ENCODE measurements around the gene KRTAP10-6.
"Not testable (repeated sequence)": the region's sequence is repeated elsewhere in the genome, so short reads cannot be mapped to it uniquely, and the experiment has no call there.

The KRTAP10-6 gene

DNA sequence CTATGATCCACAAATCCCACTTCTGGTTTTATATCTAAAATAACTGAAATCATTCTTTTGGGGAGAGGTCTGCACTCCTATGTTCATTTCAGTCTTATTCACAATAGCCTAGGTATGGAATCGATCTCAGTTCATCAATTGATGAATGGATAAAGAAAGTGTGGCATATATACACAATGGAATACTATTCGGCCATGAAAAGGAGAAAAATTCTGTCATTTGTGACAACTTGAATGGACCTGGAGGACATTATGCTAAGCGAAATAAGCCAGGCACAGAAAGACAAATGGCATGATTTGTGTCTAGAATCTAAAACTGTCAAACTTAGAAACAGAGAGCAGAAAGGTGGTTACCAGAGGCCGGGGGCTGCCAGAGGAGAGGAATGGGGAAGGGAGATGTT is 14.2 kb upstream of the KRTAP10-6 start:
- no peak for DNase-seq (ENCODE audit: low read depth, low spot score)
- ChIA-PET POLR2A (no interaction called here), CTCF (no interaction called here)
- no peak for TF ChIP-seq CTCF (IDR thresholded peaks at IDR 0.05; ENCODE audit: insufficient read depth, low read length, missing control alignments)
- H3K4me3 ChIP-seq (ENCODE audit: low read depth, low read length) = no peak overlapping the region

DNA sequence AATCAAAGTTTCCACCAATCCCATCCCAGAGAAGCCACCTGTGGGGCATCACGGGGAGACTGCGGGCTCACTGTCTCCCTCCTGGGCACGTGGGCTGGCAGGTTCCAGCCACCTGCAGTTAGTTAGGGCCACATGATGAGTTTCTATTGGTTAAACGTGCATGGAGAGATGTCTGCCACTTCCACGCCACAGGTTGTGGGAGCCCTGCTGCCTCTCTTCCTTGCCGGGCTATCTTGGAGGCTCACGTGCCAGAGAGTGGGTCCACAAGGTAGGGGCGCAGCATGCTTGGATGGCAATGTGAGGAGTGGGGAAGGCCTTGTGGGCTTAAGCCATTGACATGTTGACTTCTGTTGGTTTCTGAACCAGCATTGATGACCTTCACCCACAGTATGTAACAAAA is 11.6 kb upstream of the KRTAP10-6 start:
- no peak overlapping the region for H3K4me3 ChIP-seq (ENCODE audit: low read depth, low read length)
- no peak for TF ChIP-seq CTCF (IDR thresholded peaks at IDR 0.05; ENCODE audit: insufficient read depth, low read length, missing control alignments)
- no peak for DNase-seq (ENCODE audit: low read depth, low spot score)
- ChIA-PET POLR2A (no interaction called here), CTCF (no interaction called here)

GRCh38 chr21:44603109-44603875 is 11.0 kb upstream of the KRTAP10-6 start:
- ChIA-PET POLR2A (no interaction called here), CTCF (no interaction called here)
- no peak for DNase-seq (ENCODE audit: low read depth, low spot score)
- no peak overlapping the region for H3K4me3 ChIP-seq (ENCODE audit: low read depth, low read length)
- no peak for TF ChIP-seq CTCF (IDR thresholded peaks at IDR 0.05; ENCODE audit: insufficient read depth, low read length, missing control alignments)

DNA sequence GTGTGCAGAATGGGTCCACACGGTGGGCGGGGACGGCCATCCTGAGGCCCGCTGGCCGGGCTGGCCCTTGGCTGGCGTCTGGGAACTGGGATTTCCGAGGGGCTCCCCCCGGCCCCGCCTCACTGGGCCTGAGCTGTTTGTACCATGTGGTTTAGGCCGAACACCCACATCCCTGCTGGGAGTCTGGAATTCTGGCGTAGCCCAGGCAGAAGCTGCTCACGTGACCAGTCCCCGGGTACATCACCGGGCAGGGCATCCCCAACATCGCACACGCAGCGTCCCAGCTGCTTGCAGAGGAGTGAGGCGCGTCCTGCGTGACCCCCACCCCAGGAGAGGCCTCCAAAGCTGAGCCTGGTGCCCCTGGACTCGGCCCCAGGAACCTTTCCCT is 10.2 kb upstream of the KRTAP10-6 start:
- POLR2A ChIA-PET = no interaction called here
- CTCF ChIA-PET = no interaction called here

DNA sequence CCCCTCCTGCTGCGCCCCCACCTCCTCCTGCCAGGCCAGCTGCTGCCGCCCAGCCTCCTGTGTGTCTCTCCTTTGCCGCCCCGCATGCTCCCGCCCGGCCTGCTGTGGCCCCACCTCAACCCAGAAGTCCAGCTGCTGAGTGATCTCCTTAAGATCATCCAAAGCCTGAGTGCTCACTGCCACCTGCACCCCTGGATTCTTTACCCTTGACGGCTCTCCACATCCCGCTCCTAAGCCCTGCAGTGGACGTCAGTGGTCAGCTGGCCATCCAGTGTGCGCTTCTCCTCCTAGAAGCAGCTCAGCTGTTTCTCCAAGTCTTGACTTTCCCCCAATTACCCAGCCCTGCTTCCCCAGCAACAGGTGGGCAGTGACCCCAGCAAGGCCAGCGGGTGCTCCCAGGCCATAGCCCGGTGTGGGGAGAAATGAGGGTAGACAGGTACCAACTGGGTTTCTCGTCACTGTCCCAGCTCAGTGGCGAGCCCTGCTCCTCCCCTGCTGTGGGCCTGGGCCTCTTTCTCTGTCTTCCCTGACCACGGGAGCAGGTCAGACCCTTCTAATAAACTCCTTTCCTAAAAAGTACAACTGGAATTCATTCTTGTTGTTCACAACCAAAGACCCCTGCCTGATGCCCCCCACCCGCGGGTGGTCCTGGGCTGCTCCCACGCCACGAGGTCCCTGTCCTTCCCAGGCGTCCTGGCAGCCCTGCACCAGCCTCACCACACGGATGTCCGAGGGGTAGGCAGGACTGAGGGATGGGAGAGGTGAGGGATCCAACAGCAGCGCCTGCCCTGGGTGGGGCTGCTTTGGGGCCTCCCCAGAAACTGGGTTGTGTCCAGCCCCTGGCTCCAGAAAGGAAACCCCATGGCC is 9.5 kb upstream of the KRTAP10-6 start:
- no peak overlapping the region for H3K4me3 ChIP-seq (ENCODE audit: low read depth, low read length)
- TF ChIP-seq CTCF (IDR thresholded peaks at IDR 0.05; ENCODE audit: insufficient read depth, low read length, missing control alignments) = no peak
- ChIA-PET POLR2A (no interaction called here), CTCF (no interaction called here)
- DNase-seq (ENCODE audit: low read depth, low spot score) = no peak

More for the DNA sequence above, 10.2 kb upstream of the KRTAP10-6 start:
- TF ChIP-seq CTCF (IDR thresholded peaks at IDR 0.05; ENCODE audit: insufficient read depth, low read length, missing control alignments) = no peak
- no peak overlapping the region for H3K4me3 ChIP-seq (ENCODE audit: low read depth, low read length)
- DNase-seq (ENCODE audit: low read depth, low spot score) = no peak

GRCh38 chr21:44601091-44601490 is 8.8 kb upstream of the KRTAP10-6 start:
- H3K4me3 ChIP-seq (ENCODE audit: low read depth, low read length); CTCF ChIA-PET; POLR2A ChIA-PET; DNase-seq (ENCODE audit: low read depth, low spot score): not testable (repeated sequence)

DNA sequence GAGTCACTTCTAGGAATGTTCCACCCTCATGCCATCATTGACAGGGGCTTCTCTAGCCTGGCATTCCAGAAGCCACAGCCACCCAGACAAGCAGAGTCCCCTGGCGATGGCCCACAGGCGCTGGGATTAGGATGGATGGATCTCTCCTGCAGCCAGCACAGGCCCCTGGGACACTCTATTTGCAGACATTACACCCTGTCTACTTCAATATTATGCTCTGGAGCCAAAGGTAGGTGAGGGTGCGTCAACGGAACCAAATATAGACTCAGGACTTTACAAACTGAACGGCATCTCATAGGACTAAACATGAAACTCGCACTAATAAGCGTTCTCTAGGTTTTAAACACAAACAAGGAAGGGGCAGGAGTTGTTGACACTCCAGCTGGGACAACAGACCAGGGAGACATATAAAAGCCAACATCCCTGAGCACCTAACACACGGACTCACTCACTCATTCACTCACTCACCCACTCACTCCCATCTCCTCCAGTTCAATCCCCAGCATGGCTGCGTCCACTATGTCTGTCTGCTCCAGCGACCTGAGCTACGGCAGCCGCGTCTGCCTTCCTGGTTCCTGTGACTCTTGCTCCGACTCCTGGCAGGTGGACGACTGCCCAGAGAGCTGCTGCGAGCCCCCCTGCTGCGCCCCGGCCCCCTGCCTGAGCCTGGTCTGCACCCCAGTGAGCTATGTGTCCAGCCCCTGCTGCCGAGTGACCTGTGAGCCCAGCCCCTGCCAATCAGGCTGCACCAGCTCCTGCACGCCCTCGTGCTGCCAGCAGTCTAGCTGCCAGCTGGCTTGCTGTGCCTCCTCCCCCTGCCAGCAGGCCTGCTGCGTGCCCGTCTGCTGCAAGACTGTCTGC is 8.0 kb upstream of the KRTAP10-6 start, which contains the start of gene KRTAP10-7:
Gene KRTAP10-7, plus strand, starts transcription at position 480 of the 861 bp plus-strand sequence. Its CDS starts 25 bp downstream, at position 505.
- DNase-seq (ENCODE audit: low read depth, low spot score); H3K4me3 ChIP-seq (ENCODE audit: low read depth, low read length); POLR2A ChIA-PET; CTCF ChIA-PET: not testable (repeated sequence)

Data from AG04449 (cell line).